Motor neuron (in vitro differentiated cells): Measurements from ENCODE around the gene LIN37. TPM values are rescaled to one million over a fixed set of nuclear protein-coding genes. Genes with fewer than 3 reads are reported as not detected.

Source experiments
- ATAC-seq, 8 experiments: fragments of 200-7000 bp; cut with Tn5 transposase; replicated peaks in 6 of 8; 2 replicates each; pipeline ENCODE4 v1.8.0; 2021; ENCODE audit warnings: mild to moderate bottlenecking in 8 of 8, moderate library complexity in 8 of 8
- H3K27ac ChIP-seq, 2 donors: fragments of 250-450 bp; sonication (Bioruptor Pico); 2 replicates each; pipeline ENCODE4 v1.9.0; 2021; ENCODE audit warnings: antibody characterized with exemption in 2 of 2, mild to moderate bottlenecking in 2 of 2, moderate library complexity in 1 of 2
- H3K4me1 ChIP-seq, 2 donors: fragments of 250-450 bp; sonication (Bioruptor Pico); replicated peaks in 1 of 2; 2 replicates each; pipeline ENCODE4 v1.6.1; 2021; ENCODE audit warnings: antibody characterized with exemption in 2 of 2, mild to moderate bottlenecking in 2 of 2, moderate library complexity in 1 of 2
- H3K4me3 ChIP-seq, 5 donors: fragments of 250-450 bp; sonication (Bioruptor Pico); 2 replicates each; pipeline ENCODE4 v1.9.0; 2021; ENCODE audit warnings: antibody characterized with exemption in 5 of 5, mild to moderate bottlenecking in 5 of 5, moderate library complexity in 4 of 5
- WGBS, 10 experiments: fragments of 450-650 bp; shearing (Covaris generic); methylation state at CpG; one replicate each; pipeline ENCODE4 v1.0.0; 2022; 5-methylcytosine and 5-hydroxymethylcytosine counted together
- in situ Hi-C, 9 experiments: fragments of 400-800 bp; cut with MboI; loops; one replicate each; pipeline ENCODE4 v1.15.0; 2021; ENCODE audit warnings: low sequenced_read_pairs in 9 of 9, low pct_unique_long_range_greater_than_20kb in 2 of 9; ENCODE audit not compliant: unreplicated experiment in 9 of 9
- total RNA-seq, 8 experiments: library from RNA; unstranded; fragments of 300-600 nt; gene quantifications; 2 replicates each; pipeline versions ENCODE4 v1.2.3 to v1.2.4, GENCODE V29; 2022

LIN37 gene
- total RNA-seq, 8 experiments from 2014 or later: 12.6 to 32.0 (median 19.9) TPM

- peak in 3 of 8 experiments; percentile 29 to 39 (median 36) for ATAC-seq
- 0 to 75% (median 27%) methylated on average over 3 to 9 of the region's 17 CpGs; no CpG with 5 or more reads in 6 of the 10 experiments for WGBS, 10 experiments
- no peak overlapping the region for H3K4me3 ChIP-seq
- in situ Hi-C loops: no loop called here
- no peak overlapping the region for H3K27ac ChIP-seq
- H3K4me1 ChIP-seq: peaks cover 13 to 19% of the 10 kb centered on the region in 2 donors
These were observed 6.8 kb downstream of the LIN37 start for GRCh38 chr19:35755131-35755549.

GRCh38 chr19:35755550-35756376, 7.4 kb downstream of the LIN37 start:
- Histone ChIP-seq H3K27ac (no peak overlapping the region), H3K4me1 (peaks cover 13 to 19% of the 10 kb centered on the region in 2 donors), H3K4me3 (no peak overlapping the region)
- peak in 3 of 8 experiments; percentile 27 to 34 (median 28) for ATAC-seq
- WGBS, 10 experiments: 0 to 66% (median 58%) methylated on average over 2 to 10 of the region's 74 CpGs; no CpG with 5 or more reads in 7 of the 10 experiments
- in situ Hi-C loops: no loop called here

- 0 to 95% (median 50%) methylated on average over 1 to 16 of the region's 52 CpGs; no CpG with 5 or more reads in 7 of the 10 experiments for WGBS, 10 experiments
- Histone ChIP-seq H3K4me1 (peaks cover 13 to 19% of the 10 kb centered on the region in 2 donors), H3K4me3 (peak within 1 kb of the TSS; percentile 34 to 91 (median 77)), H3K27ac (peak within 1 kb of the TSS; percentile 83 to 89)
- peak in 1 of 8 experiments; percentile 2 for ATAC-seq
- in situ Hi-C loops: no loop called here
These were observed 8.2 kb downstream of the LIN37 start, which contains the start of gene HSPB6 for GRCh38 chr19:35756377-35757230. HSPB6 (minus strand) TSS chr19:35757029; CDS start chr19:35757008, 21 bp downstream.

- peak; percentile 8 to 47 (median 20) for ATAC-seq
- Histone ChIP-seq H3K27ac (peak overlapping the region; percentile 83 to 89), H3K4me3 (peak overlapping the region; percentile 34 to 91 (median 77)), H3K4me1 (peaks cover 13 to 19% of the 10 kb centered on the region in 2 donors)
- 3 to 80% (median 47%) methylated on average over 1 to 7 of the region's 19 CpGs; no CpG with 5 or more reads in 3 of the 10 experiments for WGBS, 10 experiments
- in situ Hi-C loops: no loop called here
These were observed 8.9 kb downstream of the LIN37 start for GRCh38 chr19:35757231-35757748.

- ATAC-seq: peak; percentile 75 to 94 (median 91)
- 0 to 1% (median 0%) methylated on average over 1 to 12 of the region's 53 CpGs; no CpG with 5 or more reads in 3 of the 10 experiments for WGBS, 10 experiments
- in situ Hi-C loops: no loop called here
- Histone ChIP-seq H3K4me3 (peak within 1 kb of the TSS; percentile 67 to 97 (median 90)), H3K4me1 (peaks cover 13 to 19% of the 10 kb centered on the region in 2 donors), H3K27ac (peak within 1 kb of the TSS; percentile 84 to 89)
These were observed 9.6 kb downstream of the LIN37 start, which contains the start of gene PROSER3 for GRCh38 chr19:35757749-35758608. PROSER3 (plus strand) TSS chr19:35758176; CDS start chr19:35758216, 40 bp downstream.

- in situ Hi-C loops: no loop called here
These were observed 11.3 kb downstream of the LIN37 start for GRCh38 chr19:35759697-35760096.

GRCh38 chr19:35760711-35761349, 12.5 kb downstream of the LIN37 start:
- Histone ChIP-seq H3K4me3 (no peak overlapping the region), H3K4me1 (peaks cover 13 to 19% of the 10 kb centered on the region in 2 donors), H3K27ac (no peak overlapping the region)
- WGBS, 10 experiments: 80 to 100% (median 100%) methylated on average over 1 to 3 of the region's 4 CpGs; no CpG with 5 or more reads in 3 of the 10 experiments
- in situ Hi-C loops: no loop called here
- ATAC-seq: no peak

More at GRCh38 chr19:35759697-35760096, 11.3 kb downstream of the LIN37 start:
- Histone ChIP-seq H3K4me1 (peaks cover 13 to 19% of the 10 kb centered on the region in 2 donors), H3K27ac (no peak overlapping the region), H3K4me3 (no peak overlapping the region)
- 93% methylated on average over 2 of the region's 2 CpGs; no CpG with 5 or more reads in 9 of the 10 experiments for whole genome bisulfite sequencing, 10 experiments
- ATAC-seq: no peak

GRCh38 chr19:35764432-35765315, 16.3 kb downstream of the LIN37 start:
- Histone ChIP-seq H3K4me3 (no peak overlapping the region), H3K4me1 (peaks cover 14 to 18% of the 10 kb centered on the region in 2 donors), H3K27ac (no peak overlapping the region)
- in situ Hi-C loops: no loop called here
- 64 to 100% (median 93%) methylated on average over 2 to 9 of the region's 17 CpGs; no CpG with 5 or more reads in 1 of the 10 experiments for WGBS, 10 experiments
- ATAC-seq: no peak

GRCh38 chr19:35766571-35767104, 18.3 kb downstream of the LIN37 start:
- Histone ChIP-seq H3K4me1 (peaks cover 14 to 18% of the 10 kb centered on the region in 2 donors), H3K4me3 (no peak overlapping the region), H3K27ac (peak overlapping the region in 1 of 2 donors; percentile 40)
- ATAC-seq: peak in 3 of 8 experiments; percentile 1 to 13 (median 1)
- in situ Hi-C loops: no loop called here
- 52 to 100% methylated on average over 1 to 2 of the region's 11 CpGs; no CpG with 5 or more reads in 8 of the 10 experiments for WGBS, 10 experiments

GRCh38 chr19:35767288-35768081, 19.1 kb downstream of the LIN37 start:
- Histone ChIP-seq H3K4me3 (no peak overlapping the region), H3K4me1 (peaks cover 14 to 18% of the 10 kb centered on the region in 2 donors), H3K27ac (peak overlapping the region; percentile 0 to 40)
- peak in 6 of 8 experiments; percentile 16 to 92 (median 88) for ATAC-seq
- in situ Hi-C loops: no loop called here
- WGBS, 10 experiments: 10 to 80% (median 35%) methylated on average over 1 to 4 of the region's 34 CpGs; no CpG with 5 or more reads in 7 of the 10 experiments
